SK-N-SH treated with all-trans-retinoic acid at 6 μM for 48 hours (cell line): ENCODE data around the gene USP7.

Experiments
- ESRRG ChIP-seq: fragments of 250-450 bp; sonication (Bioruptor Pico); IDR thresholded peaks from 2 replicates; pipeline ENCODE4 v1.6.1; 2021; ENCODE audit warnings: mild to moderate bottlenecking
- PATZ1 ChIP-seq: fragments of 250-450 bp; sonication (Bioruptor Pico); IDR thresholded peaks from 2 replicates; pipeline ENCODE4 v1.8.0; 2020; ENCODE audit warnings: mild to moderate bottlenecking, moderate library complexity, borderline replicate concordance
- SNAI2 ChIP-seq: fragments of 250-450 bp; sonication (Bioruptor Pico); IDR thresholded peaks from 2 replicates; pipeline ENCODE4 v1.5.0; 2020; ENCODE audit warnings: mild to moderate bottlenecking, moderate library complexity
- ZFP3 ChIP-seq: fragments of 250-450 bp; sonication (Bioruptor Pico); IDR thresholded peaks from 2 replicates; pipeline ENCODE4 v1.5.0; 2020; ENCODE audit warnings: mild to moderate bottlenecking, moderate library complexity
- ZNF8 ChIP-seq: fragments of 450-650 bp; formaldehyde crosslinking; IDR thresholded peaks from 2 replicates; pipeline ENCODE4 v1.5.0; 2020; ENCODE audit warnings: mild to moderate bottlenecking, moderate library complexity

GRCh38 chr16:8867932-8868415, 95.7 kb downstream of the USP7 start:
- no peak for TF ChIP-seq SNAI2 (CRISPR knock-in tag)
- TF ChIP-seq PATZ1 (CRISPR knock-in tag), result no peak
- peak; percentile 83 for TF ChIP-seq ZFP3
- no peak for TF ChIP-seq ZNF8 (CRISPR knock-in tag)
- no peak for TF ChIP-seq ESRRG (CRISPR knock-in tag)
